Fibroblast of gingiva (primary cell): ENCODE data around the gene HOXB4.
"Not testable (repeated sequence)": the region's sequence is repeated elsewhere in the genome, so short reads cannot be mapped to it uniquely, and the experiment has no call there.

Source experiments
- DNase-seq: peaks from one replicate; pipeline ENCODE4 v3.0.0-alpha.2; 2011; ENCODE audit warnings: low read depth

Gene HOXB4

GRCh38 chr17:48546924-48547807 lies 31.0 kb downstream of the HOXB4 start:
- no peak for DNase-seq

DNA sequence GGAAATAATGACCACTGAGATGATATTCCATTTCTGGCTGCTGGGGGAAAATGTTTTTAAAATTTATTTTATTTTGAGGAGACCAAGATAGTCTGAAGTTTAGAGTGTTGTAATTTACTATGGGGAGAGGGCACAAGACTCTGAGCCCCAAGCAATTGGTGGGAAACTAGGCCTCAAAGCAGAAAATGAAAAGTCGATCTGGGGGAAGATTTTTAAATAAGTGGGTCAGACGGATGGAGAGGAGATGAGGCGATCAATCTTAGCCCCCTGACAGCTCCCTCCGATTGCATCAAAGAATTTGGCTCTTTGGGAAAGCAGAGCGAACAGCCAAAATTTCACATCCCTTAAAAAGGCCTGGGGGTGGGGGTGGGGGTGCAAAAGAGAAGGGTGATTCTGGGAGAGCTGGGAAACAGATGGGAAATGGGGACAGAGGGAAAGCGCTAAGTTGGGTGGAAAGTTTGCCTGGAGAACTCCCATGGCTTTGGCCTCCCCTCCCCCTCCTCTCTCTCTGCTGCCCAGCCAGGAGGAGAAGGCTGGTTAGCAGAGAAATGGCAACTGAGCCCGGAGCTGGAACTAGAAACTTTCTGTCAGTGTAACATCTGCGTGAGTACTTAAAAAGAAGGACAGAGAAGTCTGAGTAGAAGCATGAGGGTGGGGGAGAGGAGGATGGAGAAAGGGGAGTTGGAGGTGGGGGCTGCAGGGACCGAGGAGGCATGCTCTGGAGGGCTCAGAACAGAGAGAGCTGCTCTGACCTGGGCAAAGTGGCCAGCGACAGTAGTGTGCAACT lies 31.8 kb downstream of the HOXB4 start:
- DNase-seq: no peak

DNA sequence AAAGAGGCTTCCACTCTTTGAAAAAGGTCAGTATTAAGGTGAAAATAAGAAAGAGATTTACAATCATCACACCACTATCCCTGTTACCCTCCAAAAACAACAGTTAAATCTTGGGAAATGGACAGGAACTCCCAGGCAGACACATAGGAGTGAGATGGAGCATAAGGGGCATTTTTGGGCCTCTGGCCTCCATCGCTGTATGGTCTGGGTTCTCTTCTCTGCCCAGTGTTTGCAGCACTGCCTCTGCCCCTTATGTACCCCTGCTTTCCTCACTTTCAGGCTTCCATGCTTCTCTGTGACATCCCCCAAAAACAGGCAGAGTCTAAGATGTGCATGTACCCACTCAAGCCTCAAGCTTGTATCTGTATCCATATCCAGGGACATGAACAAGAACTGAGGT lies 32.6 kb downstream of the HOXB4 start:
- DNase-seq: no peak

GRCh38 chr17:48545022-48545375 lies 33.2 kb downstream of the HOXB4 start, which contains the start of gene HOXB2:
Gene HOXB2, minus strand, starts transcription at chr17:48545109. Its CDS starts 198 bp downstream, at chr17:48544911.
- no peak for DNase-seq

DNA sequence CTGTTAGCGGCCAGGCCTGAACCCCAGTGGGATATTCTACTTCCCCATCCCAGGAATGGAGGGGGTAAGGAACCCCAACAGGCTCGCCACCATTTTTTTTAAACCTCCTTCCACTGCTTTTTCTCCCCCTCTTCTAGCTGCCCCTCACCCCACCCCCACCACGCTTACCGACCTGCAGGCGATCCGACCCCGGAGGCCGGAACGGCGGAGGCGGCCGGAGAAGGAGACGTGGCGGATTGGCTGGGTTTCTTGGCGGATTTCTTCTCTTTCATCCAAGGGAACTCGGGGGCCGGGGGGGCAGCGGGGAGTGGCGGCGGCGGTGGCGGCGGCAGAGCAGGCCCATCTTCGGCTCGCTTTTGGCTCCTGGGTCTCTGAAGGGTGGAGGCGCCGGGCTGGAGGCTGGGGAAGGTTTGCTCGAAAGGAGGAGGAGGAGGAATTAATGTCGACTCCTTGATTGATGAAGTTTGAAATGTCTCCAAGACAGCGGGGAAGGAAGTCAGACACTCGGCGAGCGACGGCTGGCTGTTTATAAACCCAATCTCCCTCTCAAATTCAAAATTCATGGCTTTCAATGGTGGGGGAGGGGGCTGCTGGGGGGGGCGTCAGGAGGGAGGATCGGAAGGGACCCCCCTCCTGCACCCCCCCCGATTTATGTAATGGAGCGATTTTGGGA lies 33.7 kb downstream of the HOXB4 start:
- no peak for DNase-seq

DNA sequence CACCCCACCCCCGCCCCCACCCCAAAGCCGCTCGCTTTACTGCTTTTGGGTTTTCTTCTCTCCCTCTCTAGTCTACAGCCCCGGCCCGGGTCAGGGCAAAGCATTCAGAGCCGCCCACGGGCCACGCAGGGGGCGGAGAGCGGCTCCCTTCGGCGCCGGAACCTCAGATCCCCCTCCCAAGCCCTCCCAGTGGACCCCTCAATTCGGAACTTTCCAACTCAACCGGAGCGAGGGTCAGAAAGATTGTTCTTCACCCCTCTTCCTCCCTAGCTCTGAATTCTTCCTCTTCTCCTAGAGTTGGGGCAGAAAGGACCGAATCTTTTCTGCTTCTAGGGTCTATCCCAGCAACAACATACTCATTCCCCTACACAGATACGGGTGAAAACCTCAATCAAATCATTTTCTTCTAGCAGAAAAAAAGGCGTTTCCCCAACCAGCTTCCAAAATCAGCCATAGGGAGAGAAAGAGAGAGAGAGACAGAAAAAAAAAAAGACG lies 34.2 kb downstream of the HOXB4 start:
- DNase-seq: no peak

DNA sequence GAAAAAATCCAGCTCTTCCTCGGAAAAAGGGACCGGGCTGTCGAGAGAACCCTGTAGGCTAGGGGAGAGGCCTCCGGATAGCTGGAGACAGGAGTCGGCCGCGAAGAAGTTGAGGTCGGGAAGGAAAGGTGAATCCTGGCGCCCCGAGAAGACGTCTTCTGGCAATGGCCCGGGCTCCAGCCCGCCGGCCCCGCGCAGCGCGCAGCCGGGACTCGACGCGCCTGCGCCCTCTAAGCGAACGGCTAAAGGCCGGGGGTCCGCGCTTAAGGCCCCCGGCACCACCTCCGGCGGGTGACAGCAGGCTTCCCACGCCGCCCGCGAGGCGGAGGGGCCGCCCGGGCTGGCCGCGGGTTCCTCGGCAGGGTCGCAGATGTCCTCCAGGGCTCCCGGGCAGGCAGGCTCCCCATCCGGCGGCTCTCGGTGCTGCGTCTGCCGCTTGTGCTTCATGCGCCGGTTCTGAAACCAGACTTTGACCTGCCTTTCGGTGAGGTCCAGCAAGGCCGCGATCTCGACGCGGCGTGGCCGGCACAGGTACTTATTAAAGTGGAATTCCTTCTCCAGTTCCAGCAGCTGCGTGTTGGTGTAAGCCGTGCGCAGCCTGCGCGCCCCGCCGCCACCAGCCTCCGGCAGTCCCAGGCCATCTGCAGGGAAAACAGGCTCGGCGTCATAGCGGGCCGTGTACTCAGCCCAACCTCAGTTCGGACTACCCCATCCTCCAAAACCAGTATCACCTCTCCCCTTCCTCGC lies 34.9 kb downstream of the HOXB4 start:
- DNase-seq: peak; percentile 1

- DNase-seq: no peak
Observed at GRCh38 chr17:48542698-48543106, 35.4 kb downstream of the HOXB4 start.

DNA sequence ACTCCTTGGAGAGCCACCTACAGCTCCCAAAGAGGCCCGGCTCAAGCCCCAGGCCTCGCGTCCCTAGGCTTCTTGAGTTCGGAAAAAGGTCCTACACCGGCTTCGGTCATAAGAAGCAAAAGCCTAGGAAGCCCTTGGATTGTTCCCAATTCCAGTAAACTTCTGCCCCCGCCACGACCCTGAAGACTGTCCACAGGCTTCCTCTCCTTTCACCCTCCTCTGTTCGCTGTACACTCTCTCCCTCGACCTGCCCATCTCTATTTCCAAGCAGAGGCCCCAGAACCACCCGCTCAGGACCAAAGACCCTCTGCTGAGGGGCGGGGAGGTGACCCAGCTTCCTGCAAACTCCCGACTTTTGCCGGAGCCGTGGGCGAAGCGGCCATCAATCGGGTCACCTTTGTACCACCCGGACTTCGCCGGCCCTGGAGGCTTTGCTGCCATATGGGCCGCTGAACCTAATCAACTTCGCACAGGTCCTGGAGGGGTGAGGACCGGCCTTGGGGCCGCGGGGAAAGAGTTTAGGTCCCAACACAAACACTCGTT lies 36.0 kb downstream of the HOXB4 start:
- DNase-seq: no peak

DNA sequence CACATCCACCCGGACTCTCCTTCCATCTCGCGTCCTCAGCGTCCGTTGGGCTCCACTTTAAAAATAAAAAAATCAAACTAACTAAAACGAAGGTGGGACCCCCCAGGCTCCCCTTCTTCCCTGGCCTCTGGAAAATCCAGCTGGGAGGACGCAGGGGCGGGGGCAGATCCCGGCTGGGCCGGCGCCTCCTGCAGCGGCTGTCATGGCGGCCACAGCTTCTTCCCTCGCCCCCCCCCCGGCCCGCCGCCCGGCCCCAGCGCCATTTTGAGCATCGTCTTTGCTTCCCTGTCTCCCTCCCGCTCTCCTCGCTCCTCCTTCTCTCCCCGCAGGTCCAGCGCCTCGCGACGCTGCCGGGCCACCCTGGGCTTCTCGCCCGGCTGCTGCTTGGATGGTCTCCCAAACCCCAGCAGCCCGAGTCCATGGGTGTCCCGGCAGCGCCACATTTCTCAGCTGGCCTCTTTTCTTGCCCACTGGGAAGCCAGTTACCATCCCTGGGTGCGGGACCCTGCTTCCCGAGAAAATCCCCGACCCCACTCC lies 36.5 kb downstream of the HOXB4 start:
- no peak for DNase-seq

DNA sequence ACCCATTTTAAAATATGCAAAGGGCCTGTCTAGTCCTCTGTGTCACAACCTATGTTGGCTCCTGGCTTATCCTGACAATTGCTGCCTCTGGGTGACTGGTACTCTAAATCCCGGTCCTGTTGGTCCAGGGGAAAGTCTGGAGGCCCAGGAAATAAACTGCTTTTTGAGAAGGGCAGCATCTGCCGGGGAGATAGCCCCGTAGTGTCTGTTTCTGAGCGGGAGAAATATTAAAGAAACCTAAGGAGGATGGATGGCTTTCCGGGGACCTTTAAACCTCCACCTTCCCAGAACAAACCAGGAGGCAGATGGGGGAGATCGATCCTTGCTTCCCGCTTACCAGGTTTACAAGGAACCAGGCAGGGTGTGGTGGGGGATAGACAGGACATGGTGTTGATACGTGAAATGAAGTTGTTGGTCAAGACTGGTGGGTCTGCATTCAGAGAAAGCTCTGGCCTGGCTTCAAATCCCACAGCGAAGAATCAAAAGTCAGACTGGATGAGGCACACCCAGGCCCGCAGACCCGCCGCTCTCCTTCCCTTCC lies 37.0 kb downstream of the HOXB4 start:
- no peak for DNase-seq

DNA sequence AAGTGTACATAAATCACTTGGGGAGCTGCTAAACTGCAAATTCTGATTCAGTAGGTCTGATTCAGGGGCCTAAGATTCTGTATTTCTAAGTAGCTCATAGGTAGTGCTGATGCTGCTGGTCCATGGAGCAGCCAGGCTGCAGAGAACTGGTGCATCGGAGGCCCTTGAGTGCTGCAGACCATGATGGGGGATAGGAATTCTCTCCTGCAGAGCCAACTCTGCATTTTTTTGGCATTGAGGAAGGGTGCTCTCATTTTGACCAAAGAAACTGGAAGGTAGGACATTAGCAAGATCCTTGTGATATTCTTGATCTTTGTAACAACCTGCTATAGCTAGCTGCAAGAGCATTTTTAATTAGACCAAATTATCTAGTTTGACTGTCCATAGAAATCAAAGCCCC lies 37.9 kb downstream of the HOXB4 start:
- DNase-seq: no peak

- no peak for DNase-seq
Observed at GRCh38 chr17:48539177-48539576, 39.0 kb downstream of the HOXB4 start.

DNA sequence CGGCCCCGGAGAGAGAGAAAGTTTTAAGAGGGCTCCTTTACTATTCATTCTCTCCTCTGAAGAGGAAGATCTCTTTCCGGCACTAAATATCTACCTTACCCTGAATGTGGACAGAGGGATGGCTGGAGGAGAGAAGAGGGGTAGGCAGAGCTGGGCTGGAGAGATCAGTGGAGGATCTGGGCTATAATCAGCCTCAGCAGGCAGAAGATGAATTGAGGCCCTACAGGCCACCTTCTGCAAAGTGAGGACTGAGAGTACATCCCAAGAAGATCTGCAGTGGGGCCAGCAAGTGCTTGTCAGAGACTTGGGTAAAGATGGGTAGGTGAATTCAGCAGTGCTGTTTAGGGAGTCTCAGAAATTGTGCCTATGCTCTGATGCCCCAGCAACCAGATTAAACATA lies 40.8 kb downstream of the HOXB4 start:
- no peak for DNase-seq

DNA sequence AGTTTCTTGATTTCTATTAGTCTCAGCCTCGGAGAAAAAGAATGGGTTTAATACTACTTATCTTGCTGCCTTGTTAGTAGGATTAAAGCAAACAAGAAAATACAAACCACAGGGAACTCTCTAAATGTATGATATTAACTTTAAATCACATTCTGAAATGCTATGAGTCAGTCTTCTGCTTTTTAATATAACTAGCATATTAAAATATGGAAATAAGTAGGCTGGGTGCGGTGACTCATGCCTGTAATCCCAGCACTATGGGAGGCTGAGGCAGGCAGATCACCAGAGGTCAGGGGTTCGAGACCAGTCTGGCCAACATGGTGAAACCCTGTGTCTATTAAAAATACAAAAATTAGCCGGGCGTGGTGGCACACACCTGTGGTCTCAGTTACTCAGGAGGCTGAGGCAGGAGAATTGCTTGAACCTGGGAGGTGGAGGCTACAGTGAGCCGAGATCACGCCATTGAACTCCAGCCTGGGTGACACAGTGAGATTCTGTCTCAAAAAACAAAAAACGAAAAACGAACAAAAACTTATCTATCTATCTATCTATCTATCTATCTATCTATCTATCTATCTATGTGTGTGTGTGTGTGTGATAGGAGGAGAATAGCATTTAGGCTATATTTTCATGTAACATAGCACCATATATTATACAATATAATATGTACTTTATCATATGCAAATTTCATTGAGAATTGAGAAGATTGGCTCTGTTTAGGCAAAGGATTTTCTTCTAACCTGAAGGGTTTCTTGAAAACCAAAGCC lies 42.2 kb downstream of the HOXB4 start:
- DNase-seq: not testable (repeated sequence)

GRCh38 chr17:48532261-48532660 lies 45.9 kb downstream of the HOXB4 start:
- no peak for DNase-seq

GRCh38 chr17:48530887-48531272 lies 47.3 kb downstream of the HOXB4 start, which contains the start of gene HOXB1:
Gene HOXB1, minus strand, starts transcription at chr17:48531011. Its CDS starts 107 bp downstream, at chr17:48530904.
- DNase-seq: no peak

DNA sequence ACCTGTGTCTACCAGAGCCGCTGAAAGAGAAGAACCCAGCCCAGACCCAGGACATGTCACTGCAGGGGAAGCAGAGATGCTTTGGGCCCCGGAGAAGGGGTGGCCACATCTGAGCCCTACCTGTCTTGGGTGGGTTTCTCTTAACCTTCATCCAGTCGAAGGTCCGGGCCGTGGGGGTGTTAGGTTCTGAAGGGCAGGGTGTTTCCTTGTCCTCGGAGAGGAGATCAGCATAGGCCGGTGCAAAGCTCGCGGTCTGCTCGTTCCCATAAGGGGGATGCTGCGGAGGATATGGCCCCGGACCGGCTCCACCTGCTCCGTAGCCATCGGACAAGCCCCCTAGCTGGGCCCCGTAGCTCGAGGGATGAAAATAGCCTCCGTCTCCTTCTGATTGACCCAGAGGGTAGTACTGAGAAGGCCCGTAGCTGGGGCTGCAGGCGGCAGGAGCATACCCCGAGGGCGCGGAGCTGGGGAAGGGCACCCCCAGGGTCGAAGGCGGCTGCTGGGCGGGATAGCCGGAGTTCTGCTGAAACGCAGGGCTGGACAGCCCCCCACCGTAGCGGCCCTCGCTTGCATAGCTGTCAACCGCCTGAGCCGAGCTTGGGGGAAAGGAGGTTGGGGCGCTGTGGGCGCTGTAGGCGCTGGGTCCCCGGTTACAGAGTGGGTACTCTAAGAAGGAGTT lies 47.8 kb downstream of the HOXB4 start:
- DNase-seq: no peak

- DNase-seq: no peak
Observed at GRCh38 chr17:48529683-48530009, 48.5 kb downstream of the HOXB4 start.
